HG02943 (cell line): ENCODE results near the gene FANK1.

Experiments
- ATAC-seq: cut with Tn5 transposase; IDR thresholded peaks from one replicate; pipeline ENCODE4 v1.9.1; 2021; ENCODE audit warnings: mild to moderate bottlenecking, low read depth, moderate library complexity; ENCODE audit not compliant: unreplicated experiment

Gene FANK1

GRCh38 chr10:125896088-125896934, at the start of gene FANK1:
FANK1 (plus strand) TSS chr10:125896564; CDS start chr10:125896643, 79 bp downstream.
- ATAC-seq = peak; percentile 89

- ATAC-seq = no peak
Observed at GRCh38 chr10:125846894-125847293, 49.5 kb upstream of the FANK1 start.

DNA sequence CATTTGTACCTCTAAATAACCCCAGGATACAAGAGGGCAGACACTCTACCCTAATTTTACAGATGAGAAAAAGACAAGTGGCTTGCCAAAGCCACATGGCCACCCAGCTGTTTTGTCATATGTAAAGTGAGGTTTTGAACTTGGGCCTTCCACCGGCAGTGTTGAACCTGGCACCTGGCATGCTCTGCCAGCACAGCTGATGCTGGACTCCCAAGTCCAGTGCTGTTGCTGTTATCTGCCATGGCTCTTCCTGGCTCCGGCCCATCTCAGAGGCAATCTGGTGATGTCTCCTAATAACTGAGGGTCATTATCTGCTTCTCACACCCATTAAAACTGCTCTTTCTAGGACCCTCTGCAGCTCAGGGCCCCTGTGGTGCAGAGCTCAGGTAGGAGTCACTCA, 48.0 kb upstream of the FANK1 start:
- ATAC-seq = no peak

GRCh38 chr10:125848857-125849256, 47.5 kb upstream of the FANK1 start:
- no peak for ATAC-seq

DNA sequence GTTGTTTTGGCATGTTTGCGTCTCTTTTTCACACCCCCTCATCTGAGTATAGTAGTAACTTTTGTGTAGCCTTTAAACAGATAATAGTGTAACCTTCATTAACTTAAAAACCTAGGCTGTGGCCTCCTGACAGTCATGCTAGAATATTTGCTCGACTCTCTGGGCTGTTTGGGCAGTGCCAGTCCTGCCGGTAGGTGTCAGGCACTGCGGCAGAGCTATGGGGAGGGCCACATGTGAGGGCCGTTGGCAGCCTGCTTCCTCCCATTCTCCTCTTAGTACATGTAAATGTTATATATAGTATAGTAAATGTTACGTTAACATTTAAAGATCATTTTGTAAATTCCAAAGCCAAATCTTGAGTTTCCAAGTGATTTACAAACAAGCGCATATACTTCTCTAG, 46.9 kb upstream of the FANK1 start:
- ATAC-seq = no peak

- ATAC-seq = no peak
Observed at GRCh38 chr10:125850766-125851731, 45.3 kb upstream of the FANK1 start.

GRCh38 chr10:125852487-125852886, 43.9 kb upstream of the FANK1 start:
- no peak for ATAC-seq

GRCh38 chr10:125857185-125857760, 39.1 kb upstream of the FANK1 start:
- no peak for ATAC-seq

- ATAC-seq = no peak
Observed at GRCh38 chr10:125859128-125859817, 37.1 kb upstream of the FANK1 start.

GRCh38 chr10:125865120-125865519, 31.2 kb upstream of the FANK1 start:
- ATAC-seq = no peak

- ATAC-seq = no peak
Observed at GRCh38 chr10:125866421-125867029, 29.8 kb upstream of the FANK1 start.

DNA sequence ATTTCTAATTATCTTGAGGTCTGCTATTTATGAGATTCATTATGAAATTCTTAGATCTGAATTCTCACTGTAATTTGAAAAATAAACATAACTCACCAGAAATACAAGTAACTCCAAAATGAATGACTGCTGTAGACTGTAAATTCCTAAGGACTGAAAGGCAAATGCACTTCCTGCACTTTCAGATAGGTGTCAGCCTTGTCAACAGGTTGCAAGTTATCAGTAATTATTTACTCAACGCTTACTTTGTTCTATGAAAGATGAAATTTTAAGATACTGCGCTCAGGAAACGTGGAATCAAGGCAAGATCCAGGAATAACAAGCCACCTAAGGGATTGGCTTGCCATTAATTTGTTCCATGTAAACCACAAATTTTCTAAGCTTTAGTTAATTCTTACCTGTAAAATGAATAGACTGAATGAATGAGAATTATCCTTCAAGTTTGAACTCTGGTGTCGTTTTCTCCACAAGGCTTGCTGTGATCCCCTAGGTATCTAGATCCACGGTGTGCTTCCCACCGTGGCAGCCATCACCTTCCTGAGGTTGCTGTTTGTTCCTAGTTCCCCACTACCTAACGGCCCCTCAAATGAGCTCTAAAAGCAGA, 27.9 kb upstream of the FANK1 start:
- no peak for ATAC-seq

- ATAC-seq = no peak
Observed at GRCh38 chr10:125871338-125871737, 25.0 kb upstream of the FANK1 start.

GRCh38 chr10:125878957-125879835, 17.2 kb upstream of the FANK1 start:
- ATAC-seq = no peak

DNA sequence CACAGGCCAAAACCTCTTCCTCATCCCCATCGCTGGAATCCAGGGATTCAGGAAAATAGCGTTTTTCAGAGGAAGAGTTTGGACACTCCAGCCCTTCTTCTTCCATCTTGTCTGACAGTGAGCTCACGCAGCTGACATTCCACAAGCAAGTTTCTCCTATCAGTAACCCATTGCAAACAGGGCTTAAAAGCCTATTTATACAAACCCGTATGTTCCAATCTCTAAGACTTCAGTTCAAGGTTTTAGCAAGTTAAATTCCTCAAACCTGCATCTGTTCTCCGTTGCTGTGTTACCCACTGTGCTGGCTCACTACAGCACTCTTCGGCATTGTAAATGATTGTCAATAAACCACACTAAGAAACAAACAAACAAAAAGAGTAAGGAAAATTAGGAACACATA, 15.6 kb upstream of the FANK1 start:
- no peak for ATAC-seq

GRCh38 chr10:125881192-125881591, 15.2 kb upstream of the FANK1 start, which contains the start of gene DHX32:
DHX32 (minus strand) TSS chr10:125881292; CDS start chr10:125880824, 468 bp downstream.
- no peak for ATAC-seq

DNA sequence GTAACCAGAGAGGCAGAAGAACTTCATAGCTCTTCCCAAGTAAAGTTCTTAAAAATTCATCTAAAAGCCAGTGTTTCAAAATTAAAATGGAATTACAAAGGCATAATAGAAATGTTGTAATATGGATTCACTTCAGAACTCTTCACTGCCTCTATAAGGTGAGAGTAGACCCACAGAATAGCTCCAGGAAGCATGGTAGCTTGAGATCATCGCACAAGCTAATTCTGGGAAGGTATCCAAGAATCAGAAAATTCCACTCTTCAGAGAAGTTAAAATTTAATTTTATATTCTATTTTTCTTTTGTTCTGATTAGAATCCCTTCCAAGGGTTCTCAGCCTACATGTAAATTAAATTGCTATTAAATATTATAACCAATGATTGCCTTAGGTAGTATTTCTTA, 13.8 kb upstream of the FANK1 start:
- ATAC-seq = no peak

GRCh38 chr10:125883211-125883610, 13.2 kb upstream of the FANK1 start:
- no peak for ATAC-seq
